ENCODE measurements around the gene ZBTB46.
"Not testable (repeated sequence)": the region's sequence is repeated elsewhere in the genome, so short reads cannot be mapped to it uniquely, and the experiment has no call there.

The ZBTB46 gene

DNA sequence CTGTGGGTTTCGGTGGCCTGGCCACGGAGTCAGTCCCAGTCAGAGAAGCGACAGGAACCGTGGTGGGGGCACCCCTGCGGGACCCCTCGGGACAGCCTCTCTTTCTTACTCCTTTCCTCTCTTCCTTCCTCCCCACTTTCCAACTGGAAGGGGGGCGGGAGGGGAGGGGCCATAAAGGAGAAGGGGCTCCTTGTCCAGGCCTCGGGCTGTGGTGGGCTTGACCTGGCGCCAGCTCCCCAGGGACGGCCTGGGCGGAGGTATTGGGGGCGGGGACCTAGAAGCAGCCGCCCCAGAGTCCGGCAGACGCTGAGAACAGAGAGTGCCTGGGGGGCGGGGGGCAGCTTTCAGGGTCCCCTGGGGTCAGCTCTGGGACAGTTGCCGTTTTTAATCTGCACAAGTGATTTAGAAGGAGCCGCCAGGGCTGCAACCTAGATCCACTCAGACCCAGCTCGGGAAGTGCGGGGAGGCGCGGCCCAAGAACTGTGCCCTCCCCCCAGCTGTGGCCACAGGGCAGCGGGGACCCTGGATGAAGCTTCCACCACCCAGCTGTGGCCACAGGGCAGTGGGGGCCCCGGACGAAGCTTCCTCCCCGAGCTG, 23.8 kb upstream of the ZBTB46 start:
- Mint-ChIP-seq H3K27ac (ENCODE audit: low read depth) (no peak overlapping the region), H3K9me3 (no peaks in the 10 kb centered on the region), H3K4me3 (no peak overlapping the region), H3K27me3 (peaks cover 26% of the 10 kb centered on the region), H3K36me3 (ENCODE audit: insufficient read depth) (no peaks in the 10 kb centered on the region), H3K4me1 (peaks cover 20% of the 10 kb centered on the region)
- no peak for ATAC-seq (replicated peaks; ENCODE audit: extremely low read depth, poor library complexity, severe bottlenecking)
- no peak for DNase-seq (ENCODE audit: low spot score in 2 of 2)

DNA sequence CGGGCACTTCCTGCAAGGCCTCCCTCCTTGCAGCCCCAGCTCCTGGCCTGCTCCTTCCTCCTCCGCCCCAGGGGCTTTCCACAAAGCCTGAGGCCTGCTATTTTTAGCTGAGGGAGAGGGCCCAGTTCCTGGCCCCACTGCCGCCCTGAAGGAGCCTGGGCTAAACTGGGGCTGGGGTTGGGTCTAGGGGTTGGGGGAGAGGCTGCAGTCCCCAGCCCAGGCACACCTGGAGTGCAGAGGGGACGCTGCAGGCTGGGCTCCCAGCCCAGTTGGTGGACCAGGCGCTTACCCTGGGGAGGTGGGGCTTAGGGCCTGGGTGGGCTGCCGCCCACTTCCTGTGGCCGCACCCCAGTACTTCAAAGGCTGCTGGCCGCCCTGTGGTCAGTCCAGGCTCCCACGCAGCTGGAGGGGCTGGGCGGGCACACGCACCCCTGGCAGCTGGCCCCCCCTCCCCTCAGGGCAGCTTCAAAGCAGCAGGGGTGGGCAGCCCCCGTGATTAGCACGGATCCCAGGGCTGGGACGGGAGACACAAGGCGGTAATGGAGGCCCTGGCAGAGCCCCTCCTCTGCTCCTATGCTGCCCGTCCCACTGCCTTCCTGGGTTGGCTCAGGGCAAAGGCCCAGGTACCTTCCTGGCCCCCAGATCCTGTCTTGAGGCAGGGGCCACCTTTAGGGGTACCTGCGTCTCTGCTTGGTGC, 23.2 kb upstream of the ZBTB46 start:
- no peak overlapping the region for H3K4me3 Mint-ChIP-seq
- ATAC-seq (replicated peaks; ENCODE audit: extremely low read depth, poor library complexity, severe bottlenecking): no peak

DNA sequence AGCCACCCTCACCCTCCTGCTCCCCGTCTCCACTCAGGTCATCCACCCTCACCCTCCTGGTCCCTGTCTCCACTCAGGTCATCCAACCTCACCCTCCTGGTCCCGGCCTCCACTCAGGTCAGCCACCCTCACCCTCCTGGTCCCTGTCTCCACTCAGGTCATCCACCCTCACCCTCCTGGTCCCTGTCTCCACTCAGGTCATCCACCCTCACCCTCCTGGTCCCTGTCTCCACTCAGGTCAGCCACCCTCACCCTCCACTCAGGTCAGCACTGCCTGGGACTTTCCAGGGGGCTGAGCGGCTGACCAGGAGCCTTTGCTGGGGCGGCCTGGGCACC, 22.6 kb upstream of the ZBTB46 start:
- H3K27ac Mint-ChIP-seq (ENCODE audit: low read depth); H3K9me3 Mint-ChIP-seq; H3K4me3 Mint-ChIP-seq; ATAC-seq (replicated peaks; ENCODE audit: extremely low read depth, poor library complexity, severe bottlenecking); DNase-seq (ENCODE audit: low spot score in 2 of 2); H3K36me3 Mint-ChIP-seq (ENCODE audit: insufficient read depth): not testable (repeated sequence)
- H3K4me1 Mint-ChIP-seq: peaks cover 17% of the 10 kb centered on the region
- peaks cover 26% of the 10 kb centered on the region for H3K27me3 Mint-ChIP-seq

More for the DNA sequence above, 23.2 kb upstream of the ZBTB46 start:
- Mint-ChIP-seq H3K27me3 (peaks cover 26% of the 10 kb centered on the region), H3K9me3 (no peaks in the 10 kb centered on the region), H3K4me1 (peaks cover 20% of the 10 kb centered on the region), H3K36me3 (ENCODE audit: insufficient read depth) (peaks cover 1% of the 10 kb centered on the region), H3K27ac (ENCODE audit: low read depth) (no peak overlapping the region)
- no peak for DNase-seq (ENCODE audit: low spot score in 2 of 2)

DNA sequence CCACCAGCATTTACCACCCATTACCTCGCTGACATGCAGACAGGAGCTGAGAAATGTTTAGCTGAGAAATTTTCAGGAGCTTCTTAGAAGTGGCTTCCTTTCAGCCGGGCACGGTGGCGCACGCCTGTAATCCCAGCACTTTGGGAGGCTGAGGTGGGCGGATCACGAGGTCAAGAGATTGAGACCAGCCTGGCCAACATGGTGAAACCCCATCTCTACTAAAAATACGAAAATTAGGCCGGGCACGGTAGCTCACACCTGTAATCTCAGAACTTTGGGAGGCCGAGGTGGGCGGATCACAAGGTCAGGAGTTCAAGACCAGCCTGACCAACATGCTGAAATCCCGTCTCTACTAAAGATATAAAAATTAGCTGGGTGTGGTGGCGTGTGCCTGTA, 20.5 kb upstream of the ZBTB46 start:
- H3K27me3 Mint-ChIP-seq: peaks cover 26% of the 10 kb centered on the region
- not testable (repeated sequence) for H3K27ac Mint-ChIP-seq (ENCODE audit: low read depth); H3K4me1 Mint-ChIP-seq; DNase-seq (ENCODE audit: low spot score in 2 of 2); H3K9me3 Mint-ChIP-seq; H3K36me3 Mint-ChIP-seq (ENCODE audit: insufficient read depth); ATAC-seq (replicated peaks; ENCODE audit: extremely low read depth, poor library complexity, severe bottlenecking); H3K4me3 Mint-ChIP-seq

DNA sequence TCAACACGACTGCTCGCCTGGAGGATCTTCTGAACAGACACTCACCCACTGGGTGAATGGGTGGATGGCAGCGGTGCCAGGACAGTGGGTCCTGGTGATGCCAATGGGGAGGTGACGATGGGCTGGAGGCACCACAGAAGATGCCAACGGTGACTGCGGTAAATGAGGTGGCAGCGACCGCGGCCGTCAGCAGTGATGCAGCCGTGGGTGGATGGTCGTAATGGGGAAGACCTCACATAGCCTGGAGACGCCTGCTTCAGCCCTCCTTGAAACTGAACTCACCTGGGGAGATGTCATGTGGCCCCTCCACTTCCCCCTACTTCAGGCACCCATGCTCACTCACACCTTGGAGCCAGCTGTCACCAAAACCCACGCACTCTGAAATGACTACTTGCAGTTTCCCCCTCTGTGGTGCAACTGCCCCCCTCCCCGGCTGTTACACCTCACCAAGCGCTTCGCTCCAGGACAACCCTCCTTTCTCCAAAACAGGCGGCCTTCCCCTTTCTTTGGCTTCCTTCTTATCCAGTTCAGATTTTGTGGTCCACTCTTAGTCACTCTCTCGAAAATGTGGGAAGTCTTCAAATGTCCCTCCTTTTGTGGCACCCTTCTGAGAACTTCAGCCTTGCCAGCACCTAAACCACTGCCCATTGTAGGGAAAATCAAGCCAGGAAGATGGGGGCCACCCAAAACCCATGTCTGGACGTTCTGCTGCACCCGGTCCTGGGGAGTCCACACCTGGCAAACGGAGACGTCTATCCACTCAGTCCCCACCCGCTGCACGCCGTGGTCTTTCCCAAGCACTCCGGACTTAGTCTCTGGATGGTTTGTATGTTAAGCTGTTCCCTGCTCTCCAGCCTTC, 19.9 kb upstream of the ZBTB46 start:
- Mint-ChIP-seq H3K27ac (ENCODE audit: low read depth) (no peak overlapping the region), H3K36me3 (ENCODE audit: insufficient read depth) (peaks cover 2% of the 10 kb centered on the region), H3K9me3 (no peaks in the 10 kb centered on the region), H3K4me1 (peaks cover 9% of the 10 kb centered on the region), H3K4me3 (no peak overlapping the region), H3K27me3 (peaks cover 26% of the 10 kb centered on the region)
- no peak for DNase-seq (ENCODE audit: low spot score in 2 of 2)
- peak; percentile 55 for ATAC-seq (replicated peaks; ENCODE audit: extremely low read depth, poor library complexity, severe bottlenecking)

DNA sequence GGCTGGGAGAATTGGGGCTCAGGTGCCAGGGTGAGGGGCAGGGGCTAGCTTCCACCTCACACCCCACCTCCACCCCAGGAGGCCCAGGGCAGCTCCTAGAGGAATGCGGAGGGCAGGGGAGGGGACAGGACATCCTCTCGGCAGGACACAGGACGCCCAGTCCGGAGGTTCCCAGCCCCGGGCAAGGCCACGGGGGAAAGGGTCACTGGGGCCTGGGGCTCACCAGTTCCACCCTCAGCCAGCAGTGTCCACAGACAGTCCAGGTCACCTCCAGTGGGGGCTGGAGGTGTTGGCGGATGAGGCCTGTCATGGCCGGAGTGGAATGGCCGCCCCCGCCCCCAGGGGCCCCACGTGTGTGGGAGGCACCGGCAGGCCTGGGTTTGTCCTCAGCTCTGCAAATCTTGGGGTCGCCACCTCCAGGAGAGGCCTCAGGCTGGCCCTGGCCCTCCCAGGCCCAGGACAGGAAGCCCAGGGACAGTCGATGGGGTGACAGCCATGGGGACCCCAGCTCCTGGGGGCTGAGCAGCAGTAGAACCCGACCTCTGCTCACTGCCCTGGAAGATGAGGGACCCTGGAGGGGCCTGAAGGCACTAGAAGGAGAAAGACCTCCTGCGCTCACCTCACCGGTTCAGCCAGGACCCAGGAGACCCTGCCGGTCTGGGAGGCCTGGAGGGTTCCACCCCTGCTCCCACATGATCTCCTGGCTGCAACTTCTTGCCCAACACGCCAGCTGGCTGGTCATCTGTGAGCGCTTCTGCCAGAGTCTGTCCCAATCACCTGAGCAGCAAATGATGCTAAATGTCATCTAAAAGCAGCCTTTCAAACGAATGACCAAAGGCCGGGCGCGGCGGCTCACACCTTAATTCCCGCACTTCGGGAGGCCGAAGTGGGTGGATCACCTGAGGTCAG, 17.2 kb upstream of the ZBTB46 start:
- peaks cover 2% of the 10 kb centered on the region for H3K36me3 Mint-ChIP-seq (ENCODE audit: insufficient read depth)
- H3K27me3 Mint-ChIP-seq: peaks cover 38% of the 10 kb centered on the region
- no peak for ATAC-seq (replicated peaks; ENCODE audit: extremely low read depth, poor library complexity, severe bottlenecking)
- DNase-seq (ENCODE audit: low spot score in 2 of 2): no peak
- no peak overlapping the region for H3K4me3 Mint-ChIP-seq
- H3K9me3 Mint-ChIP-seq: no peaks in the 10 kb centered on the region
- H3K4me1 Mint-ChIP-seq: peaks cover 9% of the 10 kb centered on the region
- no peak overlapping the region for H3K27ac Mint-ChIP-seq (ENCODE audit: low read depth)

DNA sequence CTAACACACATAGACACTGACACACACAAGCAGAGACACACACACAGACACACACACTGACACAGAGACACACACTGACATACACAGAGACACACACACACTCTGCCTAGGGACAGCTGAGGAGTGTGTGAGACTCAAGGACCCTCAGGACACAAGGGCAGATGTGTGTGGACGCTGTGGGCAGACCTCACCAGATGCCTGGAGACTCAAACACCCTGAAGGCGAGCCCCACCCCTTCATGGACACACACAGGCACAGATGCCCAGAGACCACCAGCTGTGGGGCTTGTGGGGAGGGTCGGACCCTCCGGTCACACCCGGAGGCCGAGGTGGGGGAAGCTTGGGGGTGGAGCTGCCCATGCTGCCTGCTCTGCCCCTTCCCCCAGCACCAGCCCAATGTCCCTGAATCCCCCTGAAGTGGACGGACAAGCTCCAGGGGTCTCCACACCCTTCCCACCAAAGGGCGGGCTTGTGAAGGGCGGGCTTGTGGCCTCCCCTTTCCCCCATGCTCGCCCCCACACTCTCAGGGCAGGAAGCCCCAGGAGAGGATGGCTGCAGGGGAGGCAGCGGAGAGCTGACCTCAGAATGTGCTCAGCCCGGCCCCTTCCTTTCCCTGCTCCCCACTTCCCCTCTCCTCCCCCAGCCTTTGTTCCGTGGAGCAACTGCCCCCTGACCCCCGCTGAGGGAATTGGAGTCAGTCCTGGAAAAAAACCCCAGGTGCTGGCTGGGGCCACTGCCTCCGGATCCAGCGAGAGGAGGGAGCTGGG, 16.4 kb upstream of the ZBTB46 start:
- Mint-ChIP-seq H3K27ac (ENCODE audit: low read depth) (no peak overlapping the region), H3K4me1 (peaks cover 9% of the 10 kb centered on the region), H3K27me3 (peaks cover 41% of the 10 kb centered on the region), H3K9me3 (no peaks in the 10 kb centered on the region), H3K36me3 (ENCODE audit: insufficient read depth) (peaks cover 2% of the 10 kb centered on the region), H3K4me3 (no peak overlapping the region)
- ATAC-seq (replicated peaks; ENCODE audit: extremely low read depth, poor library complexity, severe bottlenecking) (no peak), DNase-seq (ENCODE audit: low spot score in 2 of 2) (no peak)

DNA sequence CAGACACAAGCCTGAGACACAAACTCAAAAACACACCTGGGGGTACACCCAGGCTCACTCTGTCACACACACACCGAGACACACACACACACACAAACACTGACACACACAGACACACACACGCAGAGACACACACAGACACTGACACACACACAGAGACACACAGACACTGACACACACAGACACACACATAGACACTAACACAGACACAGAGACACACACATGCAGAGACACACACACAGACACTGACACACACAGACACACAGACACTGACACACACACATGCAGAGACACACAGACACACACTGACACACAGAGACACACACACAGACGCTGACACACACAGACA, 15.8 kb upstream of the ZBTB46 start:
- H3K4me3 Mint-ChIP-seq: no peak overlapping the region
- no peak overlapping the region for H3K27ac Mint-ChIP-seq (ENCODE audit: low read depth)
- H3K9me3 Mint-ChIP-seq: no peaks in the 10 kb centered on the region
- peaks cover 9% of the 10 kb centered on the region for H3K4me1 Mint-ChIP-seq
- no peak for ATAC-seq (replicated peaks; ENCODE audit: extremely low read depth, poor library complexity, severe bottlenecking)
- peaks cover 2% of the 10 kb centered on the region for H3K36me3 Mint-ChIP-seq (ENCODE audit: insufficient read depth)
- H3K27me3 Mint-ChIP-seq: peaks cover 41% of the 10 kb centered on the region
- DNase-seq (ENCODE audit: low spot score in 2 of 2): no peak

DNA sequence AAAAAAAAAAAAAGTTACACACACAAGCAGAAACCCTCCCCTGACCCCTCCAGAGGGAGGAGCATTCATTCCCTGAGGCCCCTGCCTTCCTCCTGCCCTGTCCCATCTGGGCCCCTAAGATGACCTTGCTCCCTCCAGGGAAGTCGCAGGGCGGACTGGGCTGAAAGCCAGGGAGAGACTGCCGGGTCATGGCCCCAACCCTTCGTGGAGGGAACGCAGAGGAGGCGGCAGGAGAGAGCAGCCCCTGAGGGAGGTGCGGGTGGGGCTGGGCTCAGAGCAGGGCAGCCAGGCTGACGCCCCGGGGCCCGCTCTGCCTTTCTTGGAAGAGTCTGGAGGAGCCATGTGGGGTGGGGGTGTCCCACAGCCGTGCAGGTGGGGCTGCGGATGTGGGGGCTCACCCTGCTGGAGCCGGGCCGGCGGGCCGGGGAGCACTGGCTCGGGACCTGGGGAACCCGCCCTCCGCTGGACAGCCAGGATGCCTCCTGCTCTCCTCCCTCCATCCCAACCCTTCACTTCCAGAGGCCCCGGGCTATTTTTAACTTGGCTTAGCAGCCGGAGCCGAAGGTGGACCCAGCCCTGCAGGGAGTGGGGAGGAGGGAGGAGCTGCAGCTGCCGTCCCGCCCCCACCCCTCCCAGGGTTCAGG, 15.2 kb upstream of the ZBTB46 start:
- DNase-seq (ENCODE audit: low spot score in 2 of 2): no peak
- H3K27me3 Mint-ChIP-seq: peaks cover 38% of the 10 kb centered on the region
- no peak for ATAC-seq (replicated peaks; ENCODE audit: extremely low read depth, poor library complexity, severe bottlenecking)
- H3K4me3 Mint-ChIP-seq: no peak overlapping the region
- H3K9me3 Mint-ChIP-seq: no peaks in the 10 kb centered on the region
- peaks cover 9% of the 10 kb centered on the region for H3K4me1 Mint-ChIP-seq
- H3K36me3 Mint-ChIP-seq (ENCODE audit: insufficient read depth): peaks cover 2% of the 10 kb centered on the region
- H3K27ac Mint-ChIP-seq (ENCODE audit: low read depth): no peak overlapping the region

DNA sequence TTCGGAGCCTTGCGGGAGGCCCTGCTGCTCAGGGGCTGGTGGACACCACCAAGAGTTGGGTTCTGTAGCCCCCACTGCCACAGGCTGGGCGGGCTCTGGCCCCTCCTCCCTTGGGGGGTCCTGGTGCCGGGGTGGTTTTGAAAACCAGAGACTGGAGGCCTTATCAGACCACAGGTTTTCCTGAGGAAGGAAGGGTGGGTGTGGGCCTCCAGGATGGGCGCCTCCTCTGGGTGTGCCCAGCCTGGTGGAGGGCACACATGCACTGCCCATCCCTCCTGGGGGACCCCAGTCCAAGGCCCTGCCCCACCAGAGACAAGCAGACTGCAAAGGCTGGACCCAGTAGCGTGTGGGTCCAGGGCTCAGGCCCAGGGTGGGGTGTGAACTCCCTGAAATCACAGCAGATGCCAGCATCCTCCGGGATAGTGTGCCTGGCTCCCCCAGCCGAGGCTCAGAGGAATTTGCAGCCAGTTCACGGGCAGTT, 13.5 kb upstream of the ZBTB46 start:
- ATAC-seq (replicated peaks; ENCODE audit: extremely low read depth, poor library complexity, severe bottlenecking): no peak
- H3K27me3 Mint-ChIP-seq: peaks cover 36% of the 10 kb centered on the region

DNA sequence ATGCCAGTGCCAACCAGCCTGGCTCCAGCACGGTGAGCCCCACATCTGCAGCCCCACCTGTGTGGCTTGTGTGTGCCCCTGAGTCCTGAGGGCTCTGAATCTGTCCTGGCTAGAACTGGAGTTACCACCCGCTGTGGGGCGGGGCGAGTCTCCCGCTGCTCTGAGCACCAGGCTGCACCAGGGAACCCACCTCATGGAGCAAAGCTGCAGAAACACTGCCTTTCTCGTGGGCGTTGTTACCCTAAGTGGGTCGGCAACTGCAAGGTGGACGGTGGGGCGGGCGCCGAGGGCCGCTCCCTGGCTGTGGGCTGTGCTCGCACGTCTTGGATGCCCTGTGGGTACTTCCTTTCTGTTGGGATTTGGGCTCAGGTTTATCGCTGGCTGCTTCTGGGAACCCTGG, 12.7 kb upstream of the ZBTB46 start:
- H3K27ac Mint-ChIP-seq (ENCODE audit: low read depth): no peak overlapping the region
- no peaks in the 10 kb centered on the region for H3K4me1 Mint-ChIP-seq
- H3K27me3 Mint-ChIP-seq: peaks cover 36% of the 10 kb centered on the region
- no peaks in the 10 kb centered on the region for H3K9me3 Mint-ChIP-seq
- no peak overlapping the region for H3K4me3 Mint-ChIP-seq
- DNase-seq (ENCODE audit: low spot score in 2 of 2): no peak
- ATAC-seq (replicated peaks; ENCODE audit: extremely low read depth, poor library complexity, severe bottlenecking): no peak
- H3K36me3 Mint-ChIP-seq (ENCODE audit: insufficient read depth): no peaks in the 10 kb centered on the region

More for the DNA sequence above, 13.5 kb upstream of the ZBTB46 start:
- DNase-seq (ENCODE audit: low spot score in 2 of 2): no peak
- Mint-ChIP-seq H3K4me3 (no peak overlapping the region), H3K36me3 (ENCODE audit: insufficient read depth) (peaks cover 2% of the 10 kb centered on the region), H3K9me3 (no peaks in the 10 kb centered on the region), H3K4me1 (no peaks in the 10 kb centered on the region), H3K27ac (ENCODE audit: low read depth) (no peak overlapping the region)
